Stimulated activated CD8-positive, alpha-beta memory T cell treated with anti-CD3 and anti-CD28 coated beads, Interleukin-2, amount 100 ng/mL, for 48 hours (primary cell): ENCODE results near the gene UGT1A8.
A peak's percentile ranks its signal among the peaks of the same experiment; 100 is the strongest.

Experiments used
- DNase-seq, 2 donors: peaks; one replicate each; pipeline ENCODE4 v3.0.0-alpha.2; 2020; ENCODE audit warnings: low read depth in 2 of 2

The UGT1A8 gene

DNA sequence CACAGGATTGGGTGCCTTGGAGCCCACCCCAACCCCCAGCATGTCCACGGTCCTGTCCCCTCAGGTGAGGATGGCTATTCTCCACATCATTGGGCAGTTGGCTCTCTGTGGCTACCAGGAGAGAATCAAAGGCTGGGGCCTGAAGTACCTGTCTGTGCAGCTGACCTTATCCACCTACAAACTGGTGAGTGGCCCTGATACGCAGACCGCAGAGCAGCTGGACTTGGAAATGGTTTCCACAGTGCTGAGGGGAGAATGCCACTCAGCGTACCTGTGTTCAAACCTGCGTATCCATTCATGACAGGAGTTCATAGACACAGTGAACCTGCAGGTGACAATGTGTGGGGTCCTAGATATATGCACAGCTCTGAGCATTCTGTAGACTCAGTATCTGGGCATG lies 182.3 kb downstream of the UGT1A8 start:
- no peak for DNase-seq

DNA sequence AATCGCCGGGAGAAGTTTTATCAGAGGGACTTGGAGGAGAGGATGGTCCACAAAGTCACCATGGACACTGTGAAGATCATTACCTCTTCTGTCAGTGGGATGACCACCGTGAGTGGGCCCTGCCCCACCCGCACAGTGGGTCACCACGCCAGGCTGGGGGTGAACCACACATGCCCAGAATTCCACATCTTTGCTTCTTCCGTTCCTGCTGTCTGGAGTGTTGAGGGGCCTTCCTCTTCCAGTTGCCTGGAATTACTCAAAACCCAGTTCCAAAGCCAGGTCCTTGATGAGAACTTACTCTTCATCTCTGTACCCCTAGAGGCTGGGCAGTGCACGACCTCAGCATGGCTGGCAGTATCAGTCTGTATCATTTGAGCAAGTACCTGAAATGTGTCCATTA lies 182.8 kb downstream of the UGT1A8 start:
- DNase-seq, result no peak

DNA sequence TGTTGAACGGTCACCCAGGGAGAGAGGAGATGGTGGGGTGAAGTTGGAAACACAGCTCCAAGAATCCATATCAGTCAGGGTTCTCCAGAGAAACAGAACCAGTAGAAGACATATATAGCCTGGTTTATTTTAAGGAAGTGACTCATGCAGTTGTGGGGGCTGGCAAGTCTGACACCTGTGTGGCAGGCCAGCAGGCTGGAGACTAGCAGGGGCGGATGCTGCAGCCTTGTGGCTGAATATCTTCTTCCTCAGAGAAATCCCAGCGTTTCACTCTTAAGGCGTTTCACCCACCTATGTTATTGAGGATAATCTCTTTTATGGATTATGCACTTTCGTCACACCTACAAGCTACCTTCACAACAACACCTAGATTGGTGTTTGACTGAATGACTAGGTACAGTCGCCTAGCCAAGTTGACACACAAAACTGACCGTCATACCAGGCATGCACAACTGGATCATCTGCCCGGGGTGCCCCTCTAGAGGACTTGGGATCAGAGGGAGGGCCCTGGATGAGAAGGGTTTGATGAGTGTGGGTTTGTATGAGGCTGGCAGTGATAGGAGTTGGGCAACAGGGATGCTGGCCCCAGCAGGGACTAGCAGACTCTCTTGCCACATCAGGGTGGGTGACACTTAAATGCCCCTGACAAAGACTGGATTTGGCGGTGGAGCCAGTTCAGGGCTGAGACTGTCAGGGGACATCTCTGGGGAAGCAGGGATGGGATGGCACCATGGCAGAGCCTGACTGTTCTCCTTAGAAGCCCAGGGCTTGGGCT lies 184.1 kb downstream of the UGT1A8 start:
- peak in 1 of 2 donors; percentile 13 for DNase-seq

DNA sequence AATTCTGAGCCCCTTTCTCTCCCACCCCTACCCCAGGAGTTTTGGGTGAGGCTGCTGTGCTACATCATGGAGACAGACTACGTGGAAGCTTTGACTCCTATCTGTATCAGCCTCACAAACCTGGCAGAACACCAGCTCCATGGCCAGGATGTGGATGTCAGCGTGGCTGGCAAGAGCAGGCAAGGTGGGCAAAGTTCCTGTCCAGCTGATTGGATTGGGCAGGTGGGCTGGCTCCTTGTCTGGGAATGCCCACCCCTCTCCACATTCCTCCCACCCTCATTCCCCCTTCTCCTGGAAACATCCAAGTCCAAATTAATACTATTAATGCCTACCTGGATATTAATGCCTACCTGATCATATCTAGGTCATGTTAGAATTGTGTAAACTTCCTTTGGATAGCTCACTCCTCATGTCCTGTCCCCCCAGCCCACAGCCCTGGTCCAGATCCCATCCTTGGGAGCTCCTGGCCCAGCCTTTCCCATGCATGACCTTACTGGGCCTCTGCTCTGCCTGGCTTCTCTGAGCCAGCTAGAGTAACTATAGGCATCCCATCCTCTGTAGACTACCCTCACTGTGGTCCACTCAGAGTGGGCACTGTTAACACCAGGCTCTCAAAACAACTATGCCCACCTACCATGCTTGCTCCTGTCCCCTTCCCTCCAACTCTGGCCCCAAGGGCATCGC lies 184.8 kb downstream of the UGT1A8 start:
- DNase-seq, result no peak

DNA sequence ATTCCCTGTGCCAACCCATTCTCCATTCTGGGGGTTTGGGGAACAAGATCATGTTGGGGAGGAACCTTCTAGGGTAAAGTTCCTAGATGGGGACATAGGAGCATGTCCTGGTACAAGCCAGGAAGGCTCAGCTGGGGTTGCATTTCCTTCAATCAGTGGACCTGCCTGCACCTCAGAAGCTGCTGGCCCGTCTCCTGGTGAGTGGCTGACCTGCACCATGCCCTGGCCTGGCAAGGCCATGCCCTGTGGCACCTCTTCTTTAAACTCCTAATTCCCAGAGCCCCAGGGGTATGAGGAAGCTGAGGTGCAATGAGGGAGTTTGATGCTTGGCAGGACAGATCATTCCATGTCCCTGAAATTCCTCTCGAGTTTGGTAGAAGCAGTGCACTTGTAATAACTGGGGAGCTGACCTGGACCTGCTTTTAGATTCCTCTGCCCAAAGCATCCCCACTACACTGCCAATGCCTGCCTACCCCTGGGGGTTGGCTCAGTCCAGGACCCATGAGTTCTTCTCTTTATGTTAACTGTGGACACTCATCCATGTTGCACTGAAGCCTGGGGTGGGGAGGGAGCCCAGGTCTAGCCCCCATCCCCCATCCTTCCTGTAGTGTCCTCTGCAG lies 186.0 kb downstream of the UGT1A8 start:
- no peak for DNase-seq

DNA sequence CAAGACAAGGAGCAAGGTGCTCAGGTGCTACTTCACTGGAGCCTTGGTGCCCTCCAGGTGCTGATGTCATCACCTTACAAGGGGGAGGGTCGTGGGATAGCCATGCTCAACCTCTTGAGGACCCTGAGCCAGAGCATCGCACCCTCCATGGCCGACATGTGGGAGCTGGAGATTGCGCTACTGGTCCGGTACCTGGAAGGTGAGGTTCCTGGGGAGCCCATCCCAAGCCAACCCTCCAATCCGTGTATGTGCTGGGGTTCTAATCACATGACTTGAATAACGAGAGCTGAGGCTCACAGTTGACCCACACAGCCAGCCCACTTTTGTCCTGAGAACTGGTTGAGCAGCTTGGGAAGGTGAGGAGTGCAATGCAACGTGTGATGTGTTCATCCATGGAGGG lies 186.6 kb downstream of the UGT1A8 start:
- no peak for DNase-seq

DNA sequence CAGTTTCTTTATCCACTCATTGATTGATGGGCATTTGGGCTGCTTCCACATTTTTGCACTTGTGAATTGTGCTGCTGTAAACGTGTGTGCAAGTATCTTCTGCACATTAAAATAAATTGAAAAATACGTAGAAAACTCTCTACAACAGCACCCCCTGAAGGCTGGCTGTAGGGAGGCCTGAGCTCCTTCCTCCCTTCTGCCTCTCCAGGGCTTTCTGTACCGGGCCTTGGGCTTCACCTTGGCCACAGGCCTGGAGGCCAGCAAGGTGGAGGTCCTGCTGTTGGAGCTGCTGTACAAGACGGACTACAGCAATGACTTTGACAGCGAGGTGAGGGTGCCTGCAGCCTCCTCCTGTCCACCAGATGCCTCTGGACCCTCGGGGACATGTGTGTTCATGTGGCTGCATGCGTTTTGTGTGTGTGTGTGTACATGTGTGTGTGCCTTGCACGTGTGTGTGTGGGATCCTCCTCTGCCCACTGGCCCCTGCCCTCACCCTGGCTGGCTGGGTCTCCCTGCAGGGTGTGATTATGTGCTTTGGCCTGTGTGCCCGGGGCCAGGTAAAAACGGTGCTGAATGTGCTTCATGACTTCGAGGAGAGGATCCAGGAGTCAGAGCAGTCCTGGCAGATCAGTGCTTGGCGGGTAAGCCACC lies 189.9 kb downstream of the UGT1A8 start:
- no peak for DNase-seq

DNA sequence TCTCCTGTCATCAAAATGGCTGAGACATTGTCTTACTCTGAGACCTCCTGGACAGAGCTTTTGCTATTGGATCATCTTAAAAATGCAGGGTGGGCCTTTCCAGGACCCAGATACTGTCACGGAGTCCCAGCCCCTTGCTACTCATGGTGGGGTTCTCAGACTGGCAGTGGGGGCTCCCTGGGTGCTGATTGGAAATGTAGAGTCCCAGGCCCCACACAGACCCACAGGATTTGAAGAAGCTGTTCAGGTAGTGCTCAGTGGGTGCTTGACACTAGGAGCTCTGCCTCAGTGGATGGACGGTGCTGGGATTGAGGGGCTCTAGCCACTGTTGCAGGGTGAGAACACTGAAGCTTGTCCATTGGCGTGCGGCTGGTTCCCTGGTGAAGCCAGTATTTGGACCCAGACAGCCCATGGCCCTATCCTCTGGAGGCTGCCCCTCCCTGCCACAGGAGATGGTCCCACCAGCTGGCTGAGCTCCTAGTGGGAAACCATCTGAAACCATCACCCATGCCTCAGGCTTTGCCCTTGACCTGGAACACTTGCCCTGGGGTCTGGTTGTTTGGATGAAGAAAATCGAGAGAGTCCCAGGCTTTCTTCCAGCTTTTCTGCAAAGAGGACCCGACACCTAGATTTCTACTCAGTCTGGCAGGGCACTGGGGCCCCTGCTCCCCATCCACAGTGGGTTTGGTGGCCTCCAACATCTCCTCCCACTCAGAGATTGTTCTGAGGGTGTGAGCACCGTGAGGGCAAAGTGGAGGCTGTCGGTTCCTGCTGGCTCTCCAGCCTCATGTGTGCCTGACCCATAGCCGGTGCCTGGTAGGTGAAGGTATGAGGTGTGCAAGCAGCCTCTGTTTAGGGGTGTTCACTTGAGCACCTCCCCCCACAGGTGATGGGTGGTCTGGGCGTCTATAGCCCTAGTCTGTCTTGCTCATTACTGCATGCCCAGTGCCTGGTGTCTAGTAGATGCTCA lies 190.8 kb downstream of the UGT1A8 start:
- no peak for DNase-seq

DNA sequence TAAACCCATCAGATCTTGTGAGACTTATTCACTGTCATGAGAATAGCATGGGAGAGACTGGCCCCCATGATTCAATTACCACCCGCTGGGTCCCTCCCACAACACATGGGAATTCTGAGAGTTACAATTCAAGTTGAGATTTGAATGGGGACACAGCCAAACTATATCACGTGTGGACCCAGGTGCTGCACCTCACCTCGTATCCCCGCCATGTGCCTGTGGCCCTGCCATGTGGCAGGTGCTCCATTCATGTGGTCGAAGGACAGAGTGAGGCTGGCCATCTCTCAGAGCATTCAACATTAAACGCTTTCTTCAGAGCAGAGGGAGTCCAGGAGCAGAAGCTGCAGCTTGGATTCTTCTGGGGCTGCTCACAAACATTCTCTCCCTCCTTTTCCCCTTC lies 193.0 kb downstream of the UGT1A8 start:
- DNase-seq, result no peak

DNA sequence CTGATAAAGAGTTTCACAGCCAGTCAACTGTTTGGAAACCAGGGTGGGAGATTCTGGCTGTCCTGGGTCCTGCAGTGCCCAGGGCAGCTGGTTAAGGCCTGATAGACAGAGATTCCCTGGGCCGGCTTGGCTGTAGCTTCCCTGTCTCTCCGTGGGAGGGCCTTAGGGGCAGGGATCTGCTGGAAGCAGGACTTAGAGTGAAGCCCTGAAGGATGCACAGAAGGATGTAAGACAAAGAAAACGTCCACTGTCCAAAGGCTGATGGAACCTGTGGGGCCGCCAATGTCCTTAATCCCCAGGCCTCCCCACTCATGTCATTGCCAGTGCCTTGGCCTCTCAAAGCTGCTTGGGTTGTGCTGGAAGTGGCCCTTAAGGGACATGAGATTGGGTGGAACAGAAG lies 193.7 kb downstream of the UGT1A8 start:
- DNase-seq, result no peak

DNA sequence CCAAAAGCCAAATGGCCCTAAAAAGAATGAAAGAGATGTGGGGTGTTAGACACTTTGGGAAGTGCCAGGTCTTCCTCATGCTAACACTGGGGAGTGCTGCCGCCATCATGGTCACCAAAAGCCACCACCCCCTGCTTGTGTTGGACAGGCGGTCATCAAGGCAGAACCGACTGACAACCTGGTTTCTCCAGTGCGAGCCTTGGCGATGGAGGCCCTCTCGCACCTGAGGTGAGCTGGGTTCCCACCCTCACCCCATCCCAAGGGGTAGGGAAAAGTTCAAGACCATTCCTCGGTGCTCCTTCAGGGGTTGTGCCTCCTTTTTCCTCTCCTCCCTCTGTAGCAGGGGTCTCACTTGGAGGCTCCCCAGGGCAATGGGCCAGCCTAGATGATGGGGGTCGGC lies 194.3 kb downstream of the UGT1A8 start:
- DNase-seq, result no peak

DNA sequence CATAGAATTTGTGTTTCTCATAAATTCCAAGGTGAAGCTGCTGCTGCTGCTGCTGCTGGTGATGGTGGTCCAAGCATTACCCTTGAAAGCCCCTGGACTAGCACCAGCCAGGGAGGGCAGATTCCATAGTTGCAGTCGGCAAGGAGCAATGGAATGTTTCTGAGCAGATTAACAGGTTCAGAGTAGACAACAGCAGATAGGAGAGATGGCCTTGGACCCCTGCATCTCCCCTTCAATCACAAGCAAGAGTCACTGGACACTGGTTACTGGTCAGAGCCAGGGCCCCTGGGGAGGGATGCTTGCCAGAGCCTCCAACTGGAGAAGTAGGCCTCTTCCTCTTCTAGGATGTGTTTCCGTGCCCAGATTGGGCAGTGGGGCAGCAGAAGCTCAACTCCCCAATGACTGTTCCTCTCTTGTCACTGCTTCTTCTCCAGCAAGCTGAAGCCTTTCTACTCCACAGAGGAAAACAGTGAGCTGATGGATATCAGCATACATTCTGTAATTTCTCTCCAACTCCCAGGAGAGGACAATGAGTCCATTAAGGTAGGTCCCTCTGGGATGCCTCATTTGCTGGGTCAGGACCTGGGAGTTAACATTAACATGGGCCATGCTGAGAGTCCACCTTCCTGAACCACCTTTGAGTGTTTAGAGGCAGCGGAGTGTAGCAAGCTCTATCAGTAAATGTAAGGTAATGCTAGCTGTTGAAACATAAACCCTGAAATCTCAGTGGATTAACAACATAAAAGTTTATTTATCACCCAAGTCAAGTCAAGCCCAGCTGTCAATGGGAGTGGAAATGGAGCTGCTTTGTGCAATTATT lies 196.0 kb downstream of the UGT1A8 start:
- DNase-seq, result no peak

DNA sequence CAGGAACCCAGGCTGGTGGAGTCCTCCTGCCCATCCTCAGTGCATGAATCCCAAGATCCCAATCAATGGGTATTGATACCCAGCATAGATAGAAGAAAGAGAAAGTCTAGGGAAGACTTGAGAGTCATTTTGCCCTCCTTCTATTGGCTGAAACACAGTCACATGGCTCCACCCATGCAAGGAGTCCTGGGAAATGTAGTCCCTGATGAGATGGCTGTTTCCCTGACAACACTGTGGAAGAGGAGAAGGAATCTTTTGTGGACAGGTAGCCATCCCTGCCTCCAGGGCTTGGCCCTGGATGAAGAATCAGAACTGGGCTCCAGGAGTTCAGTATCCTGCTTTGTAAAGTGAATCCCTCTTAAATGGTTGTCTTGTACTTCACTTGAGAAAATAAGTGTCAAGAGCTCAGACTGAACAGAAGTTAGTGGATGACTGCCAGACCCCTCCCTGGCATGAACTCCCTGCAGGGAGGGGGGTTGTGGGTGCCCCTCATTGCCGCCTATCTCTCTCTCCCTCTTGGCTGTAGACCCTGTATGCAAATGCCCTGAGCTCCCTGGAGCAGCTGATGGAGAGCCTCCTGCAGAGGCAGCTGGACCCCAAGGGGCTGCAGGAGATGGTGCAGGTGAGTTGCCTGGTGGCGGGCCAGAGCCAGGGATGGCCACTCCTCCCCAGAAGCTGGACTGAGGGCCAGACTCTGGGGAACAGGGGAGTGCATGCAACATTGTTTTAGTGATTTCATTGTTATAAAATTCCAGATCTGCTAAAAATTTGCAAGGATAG lies 196.8 kb downstream of the UGT1A8 start:
- no peak for DNase-seq

DNA sequence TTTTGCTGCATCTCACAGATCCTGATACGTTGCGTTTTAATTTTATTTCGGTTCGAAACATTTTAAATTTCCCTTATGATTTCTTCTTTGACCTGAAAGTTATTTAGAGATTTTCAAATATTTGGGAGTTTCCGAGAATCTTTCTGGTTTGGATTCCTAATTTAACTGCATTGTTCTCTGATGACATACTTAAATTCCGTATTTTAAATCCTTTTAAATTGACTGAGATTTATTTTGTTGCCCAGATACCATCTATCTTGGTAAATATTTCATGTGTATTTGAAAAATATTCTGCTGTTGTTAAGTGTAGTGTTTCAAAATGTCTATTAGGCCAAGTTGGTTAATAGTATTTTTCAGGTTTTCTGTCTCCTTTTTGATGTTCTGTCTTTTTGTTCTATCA lies 198.4 kb downstream of the UGT1A8 start:
- DNase-seq, result no peak

DNA sequence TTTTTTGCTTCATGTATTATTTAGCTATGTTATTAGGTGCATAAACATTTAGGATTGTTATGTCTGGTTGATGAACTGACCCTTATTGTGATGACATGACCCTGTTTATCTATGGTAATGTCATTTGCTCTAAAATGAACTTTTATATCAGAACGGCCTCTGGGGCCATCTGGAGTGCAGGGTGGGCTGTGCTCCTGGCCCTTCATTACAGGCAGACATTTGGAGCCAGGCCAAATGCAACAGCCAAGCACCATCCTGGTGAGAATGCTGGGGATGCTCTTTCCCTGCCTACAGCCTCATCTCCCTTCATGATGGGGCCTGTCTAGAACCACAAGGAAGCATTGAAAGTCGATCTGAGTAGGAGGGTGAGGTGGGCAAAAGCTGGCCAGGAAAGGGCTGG lies 198.9 kb downstream of the UGT1A8 start:
- no peak for DNase-seq

DNA sequence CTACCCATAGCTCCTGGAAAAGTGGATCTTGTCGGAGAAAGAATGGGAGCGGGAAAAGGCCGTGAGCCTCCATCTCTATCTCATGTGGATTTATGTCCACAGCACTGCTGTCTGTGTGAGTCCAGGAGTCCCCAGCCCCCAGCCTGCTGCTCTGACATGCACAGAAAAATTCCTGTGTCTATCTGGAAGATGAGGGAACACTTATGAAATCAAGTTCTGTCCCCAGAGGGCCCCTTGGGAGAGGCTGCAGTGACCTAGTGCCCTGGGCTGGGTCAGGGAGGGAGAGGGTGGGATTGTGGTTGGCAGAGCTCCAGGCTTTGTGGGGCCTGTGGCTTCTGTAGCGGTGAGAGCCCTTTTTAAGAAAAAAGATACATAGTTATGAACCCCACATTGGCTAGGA lies 199.3 kb downstream of the UGT1A8 start:
- DNase-seq, result no peak

DNA sequence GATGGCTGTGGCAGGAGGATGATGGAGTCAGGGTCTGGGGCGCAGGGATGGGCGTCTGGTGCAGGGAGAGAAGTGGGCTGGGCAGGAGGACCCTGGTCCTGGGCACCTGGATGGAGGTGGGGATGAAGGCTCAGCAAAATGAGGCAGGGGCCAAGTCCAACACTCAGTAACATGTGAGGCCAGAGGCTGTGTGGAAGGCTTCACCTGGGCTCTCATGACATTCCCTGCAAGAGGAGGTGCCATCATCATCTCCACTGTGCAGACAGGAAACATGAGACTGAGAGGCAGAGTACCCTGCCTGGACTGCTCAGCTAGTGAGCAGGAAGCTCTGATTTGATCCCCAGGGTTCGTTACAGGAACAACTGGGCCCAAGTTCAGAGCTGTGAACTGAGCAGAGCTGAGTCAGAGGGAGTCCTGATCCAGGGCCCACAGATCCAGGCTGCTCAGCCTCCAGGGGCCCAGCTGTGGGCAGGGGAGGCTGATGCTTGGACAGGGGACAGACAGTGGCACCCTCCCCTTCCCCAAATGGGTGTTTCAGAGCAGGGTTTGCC lies 200.0 kb downstream of the UGT1A8 start:
- DNase-seq, result no peak

DNA sequence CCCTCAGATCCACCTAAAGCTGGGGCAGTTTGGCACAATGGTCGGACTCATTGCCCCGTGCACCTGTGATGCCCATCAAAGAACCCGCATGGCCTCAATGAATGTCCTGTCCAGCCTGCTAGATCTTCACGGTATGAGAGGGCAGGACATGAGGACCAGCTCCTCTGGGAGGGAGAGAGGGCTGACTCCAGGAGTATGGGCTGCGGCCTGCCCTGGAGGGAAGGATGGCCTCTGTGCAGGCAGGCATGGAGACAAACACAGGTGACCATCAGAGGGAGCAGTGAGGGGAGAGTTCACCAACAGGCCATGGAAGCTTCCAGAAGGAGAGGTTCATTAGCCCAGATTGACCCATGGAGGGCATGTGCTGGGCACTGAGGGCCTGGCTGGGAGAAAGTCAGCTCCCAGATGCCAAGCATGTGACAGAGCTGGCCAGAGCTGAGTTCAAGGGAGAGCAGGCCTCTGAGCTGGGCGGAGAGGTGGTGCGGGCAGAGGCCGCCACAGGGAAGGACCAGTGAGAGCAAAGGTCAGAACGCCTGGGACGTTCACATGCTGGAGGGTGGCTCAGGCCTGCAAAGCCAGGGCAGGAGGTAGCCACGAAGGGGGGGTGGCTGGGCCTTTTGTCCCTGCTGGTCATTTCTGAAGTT lies 200.7 kb downstream of the UGT1A8 start:
- no peak for DNase-seq
